Left lung (tissue), 10 donors: Measurements from ENCODE around the gene TNFRSF1B. TPM values are rescaled to one million over a fixed set of nuclear protein-coding genes. Genes with fewer than 3 reads are reported as not detected.

ENCODE experiments used
- ATAC-seq: fragments of 200-7000 bp; cut with Tn5 transposase; one replicate; pipeline ENCODE4 v1.9.1; 2020; ENCODE audit warnings: moderate library complexity
- DNase-seq, 4 donors: peaks; one replicate each; pipeline ENCODE4 v3.0.0-alpha.2; 2013 to 2020
- H3K27ac ChIP-seq, 2 donors: fragments of 200-600 bp; sonication (generic) in 1 of 2; one replicate each; pipeline versions ENCODE4 v1.5.0 to v1.8.0; 2020 to 2021
- H3K27me3 ChIP-seq, 2 donors: fragments of 200-600 bp; sonication (generic) in 1 of 2; one replicate each; pipeline versions ENCODE4 v1.5.0 to v1.8.0; 2020 to 2021
- H3K36me3 ChIP-seq, 2 donors: fragments of 200-600 bp; sonication (generic) in 1 of 2; one replicate each; pipeline versions ENCODE4 v1.5.0 to v1.8.0; 2020 to 2021
- H3K4me1 ChIP-seq, 2 donors: fragments of 200-600 bp; one replicate each; pipeline ENCODE4 v1.8.0; 2021
- H3K4me3 ChIP-seq, 2 donors: fragments of 200-600 bp; sonication (generic) in 1 of 2; one replicate each; pipeline versions ENCODE4 v1.5.0 to v1.8.0; 2020 to 2021; ENCODE audit warnings: mild to moderate bottlenecking in 1 of 2
- H3K9me3 ChIP-seq, 2 donors: fragments of 200-600 bp; sonication (generic) in 1 of 2; one replicate each; pipeline versions ENCODE4 v1.5.0 to v1.8.0; 2020 to 2021
- CTCF ChIP-seq, 2 donors: fragments of 200-600 bp; sonication (generic) in 1 of 2; IDR thresholded peaks; one replicate each; pipeline versions ENCODE4 v1.5.0 to v1.8.0; 2021; ENCODE audit warnings: antibody characterized with exemption in 2 of 2
- intact Hi-C, 2 donors: fragments of 100-400 bp; cut with DNase I; formaldehyde crosslinking; loops; one replicate each; pipeline versions ENCODE4 v1.11.2 to v1.14.2; 2022
- polyA plus RNA-seq, 6 donors: library from polyadenylated mRNA; unstranded; fragments of 120-200 nt; gene quantifications; one replicate each; pipeline ENCODE4 v1.2.1, GENCODE V29; 2013; ENCODE audit not compliant: insufficient read length in 6 of 6
- total RNA-seq, 2 donors: library from RNA; stranded (reverse); fragmentation: NEBNext Ultra II Directional; extraction: Animal tissue kit (Norgen Biotek cat#: 25700); gene quantifications; one replicate each; pipeline ENCODE4 v1.2.1, GENCODE V29; 2021
- donor health status: DM: no; HTN: yes; CAD: no.
- donor health status: DM: no; HTN: no; CAD: no.

TNFRSF1B gene
- total and polyA plus RNA-seq, 8 donors: 15.0 to 109 (median 17.9) TPM

GRCh38 chr1:12157366-12158231, 9.2 kb upstream of the TNFRSF1B start:
- Histone ChIP-seq H3K4me1 (peaks cover 19 to 97% of the 10 kb centered on the region in 2 donors), H3K27ac (peak overlapping the region in 1 of 2 donors; percentile 83)
- no peak for DNase-seq

GRCh38 chr1:12158357-12159092, 8.3 kb upstream of the TNFRSF1B start:
- Histone ChIP-seq H3K27me3 (no peaks in the 10 kb centered on the region), H3K36me3 (no peaks in the 10 kb centered on the region), H3K4me1 (peaks cover 13 to 97% of the 10 kb centered on the region in 2 donors), H3K27ac (peak overlapping the region in 1 of 2 donors; percentile 83), H3K4me3 (no peak overlapping the region), H3K9me3 (no peaks in the 10 kb centered on the region)
- DNase-seq (peak in 1 of 4 donors; percentile 44), ATAC-seq (no peak)
- intact Hi-C loops: no loop called here
- no peak for TF ChIP-seq CTCF (IDR thresholded peaks at IDR 0.05)

More at GRCh38 chr1:12157366-12158231, 9.2 kb upstream of the TNFRSF1B start:
- H3K36me3 ChIP-seq: no peaks in the 10 kb centered on the region
- ATAC-seq: no peak
- no peaks in the 10 kb centered on the region for H3K27me3 ChIP-seq
- no peak for TF ChIP-seq CTCF (IDR thresholded peaks at IDR 0.05)
- no peak overlapping the region for H3K4me3 ChIP-seq
- intact Hi-C loops: no loop called here
- H3K9me3 ChIP-seq: no peaks in the 10 kb centered on the region

- intact Hi-C loops: no loop called here
- no peak for ATAC-seq
- peak in 1 of 4 donors; percentile 66 for DNase-seq
- Histone ChIP-seq H3K27me3 (no peaks in the 10 kb centered on the region), H3K4me1 (peaks cover 13 to 98% of the 10 kb centered on the region in 2 donors), H3K9me3 (no peaks in the 10 kb centered on the region), H3K36me3 (no peaks in the 10 kb centered on the region), H3K27ac (peak overlapping the region in 1 of 2 donors; percentile 91), H3K4me3 (no peak overlapping the region)
- no peak for TF ChIP-seq CTCF (IDR thresholded peaks at IDR 0.05)
Observed at GRCh38 chr1:12159816-12160215, 7.0 kb upstream of the TNFRSF1B start.

- no peaks in the 10 kb centered on the region for H3K36me3 ChIP-seq
- intact Hi-C loops: no loop called here
- DNase-seq (no peak), ATAC-seq (no peak)
- peak overlapping the region; percentile 68 to 91 for H3K27ac ChIP-seq
- H3K9me3 ChIP-seq: no peaks in the 10 kb centered on the region
- TF ChIP-seq CTCF (IDR thresholded peaks at IDR 0.05): no peak
- no peaks in the 10 kb centered on the region for H3K27me3 ChIP-seq
- H3K4me3 ChIP-seq: no peak overlapping the region
- peaks cover 13 to 98% of the 10 kb centered on the region in 2 donors for H3K4me1 ChIP-seq
Observed at GRCh38 chr1:12161324-12161661, 5.5 kb upstream of the TNFRSF1B start.
